Effector memory CD4-positive, alpha-beta T cell (primary cell): ENCODE results near the gene SLC39A11.

Source experiments
- DNase-seq, 3 donors: peaks; one replicate each; pipeline ENCODE4 v3.0.0-alpha.2; 2020
- H3K27ac ChIP-seq: 2 replicates; pipeline ENCODE4 v1.7.0; 2013; ENCODE audit warnings: mild to moderate bottlenecking, low read length, moderate library complexity; ENCODE audit not compliant: insufficient read depth, poor library complexity, severe bottlenecking
- H3K27me3 ChIP-seq: replicated peaks from 2 replicates; pipeline ENCODE4 v1.7.0; 2013; ENCODE audit warnings: mild to moderate bottlenecking, low read length; ENCODE audit not compliant: insufficient read depth, control insufficient read depth, poor library complexity, severe bottlenecking
- H3K36me3 ChIP-seq: 2 replicates; pipeline ENCODE4 v1.7.0; 2013; ENCODE audit warnings: mild to moderate bottlenecking, low read length, moderate library complexity; ENCODE audit not compliant: control insufficient read depth, insufficient read depth
- H3K4me1 ChIP-seq: 2 replicates; pipeline ENCODE4 v1.7.0; 2013; ENCODE audit warnings: low read length, mild to moderate bottlenecking; ENCODE audit not compliant: control insufficient read depth, insufficient read depth, poor library complexity, severe bottlenecking
- H3K4me3 ChIP-seq: 2 replicates; pipeline ENCODE4 v1.7.0; 2013; ENCODE audit warnings: low read length, low read depth, mild to moderate bottlenecking; ENCODE audit not compliant: insufficient read depth, poor library complexity, severe bottlenecking
- H3K9me3 ChIP-seq: 2 replicates; pipeline ENCODE4 v1.7.0; 2013; ENCODE audit warnings: mild to moderate bottlenecking, low read length, moderate library complexity; ENCODE audit not compliant: control insufficient read depth

SLC39A11 gene

GRCh38 chr17:72737151-72737690 lies 355.3 kb downstream of the SLC39A11 start:
- Histone ChIP-seq H3K4me1 (no peaks in the 10 kb centered on the region), H3K9me3 (no peaks in the 10 kb centered on the region), H3K36me3 (peaks cover 3% of the 10 kb centered on the region), H3K27ac (no peak overlapping the region), H3K4me3 (no peak overlapping the region), H3K27me3 (no peaks in the 10 kb centered on the region)
- no peak for DNase-seq

GRCh38 chr17:72735592-72735991 lies 356.9 kb downstream of the SLC39A11 start:
- Histone ChIP-seq H3K27ac (no peak overlapping the region), H3K4me3 (no peak overlapping the region), H3K36me3 (peaks cover 3% of the 10 kb centered on the region), H3K4me1 (no peaks in the 10 kb centered on the region), H3K27me3 (no peaks in the 10 kb centered on the region), H3K9me3 (no peaks in the 10 kb centered on the region)
- no peak for DNase-seq

GRCh38 chr17:72735048-72735447 lies 357.4 kb downstream of the SLC39A11 start:
- no peak overlapping the region for H3K27ac ChIP-seq
- DNase-seq, result no peak
- no peaks in the 10 kb centered on the region for H3K9me3 ChIP-seq
- peaks cover 3% of the 10 kb centered on the region for H3K36me3 ChIP-seq
- no peaks in the 10 kb centered on the region for H3K27me3 ChIP-seq
- no peaks in the 10 kb centered on the region for H3K4me1 ChIP-seq
- H3K4me3 ChIP-seq, result no peak overlapping the region

GRCh38 chr17:72734613-72735012 lies 357.9 kb downstream of the SLC39A11 start:
- Histone ChIP-seq H3K4me3 (no peak overlapping the region), H3K4me1 (no peaks in the 10 kb centered on the region), H3K36me3 (peaks cover 3% of the 10 kb centered on the region), H3K9me3 (no peaks in the 10 kb centered on the region), H3K27ac (no peak overlapping the region), H3K27me3 (no peaks in the 10 kb centered on the region)
- no peak for DNase-seq

GRCh38 chr17:72733619-72734282 lies 358.7 kb downstream of the SLC39A11 start:
- H3K4me3 ChIP-seq, result no peak overlapping the region
- DNase-seq, result no peak
- no peaks in the 10 kb centered on the region for H3K9me3 ChIP-seq
- H3K27ac ChIP-seq, result no peak overlapping the region
- H3K27me3 ChIP-seq, result no peaks in the 10 kb centered on the region
- no peaks in the 10 kb centered on the region for H3K4me1 ChIP-seq
- H3K36me3 ChIP-seq, result peaks cover 3% of the 10 kb centered on the region

- Histone ChIP-seq H3K27me3 (no peaks in the 10 kb centered on the region), H3K36me3 (peaks cover 3% of the 10 kb centered on the region), H3K9me3 (no peaks in the 10 kb centered on the region), H3K4me3 (no peak overlapping the region), H3K4me1 (no peaks in the 10 kb centered on the region), H3K27ac (no peak overlapping the region)
- no peak for DNase-seq
Observed at GRCh38 chr17:72732893-72733618, 359.4 kb downstream of the SLC39A11 start.

- no peaks in the 10 kb centered on the region for H3K9me3 ChIP-seq
- H3K4me3 ChIP-seq, result no peak overlapping the region
- no peaks in the 10 kb centered on the region for H3K27me3 ChIP-seq
- peaks cover 8% of the 10 kb centered on the region for H3K4me1 ChIP-seq
- no peak overlapping the region for H3K27ac ChIP-seq
- no peaks in the 10 kb centered on the region for H3K36me3 ChIP-seq
- no peak for DNase-seq
Observed at GRCh38 chr17:72730077-72730476, 362.4 kb downstream of the SLC39A11 start.

GRCh38 chr17:72726936-72727335 lies 365.6 kb downstream of the SLC39A11 start:
- Histone ChIP-seq H3K36me3 (no peaks in the 10 kb centered on the region), H3K27me3 (no peaks in the 10 kb centered on the region), H3K4me1 (peaks cover 8% of the 10 kb centered on the region), H3K4me3 (peak overlapping the region; percentile 22), H3K27ac (peak overlapping the region; percentile 29), H3K9me3 (no peaks in the 10 kb centered on the region)
- peak in 1 of 3 donors; percentile 4 for DNase-seq

- peak in 1 of 3 donors; percentile 4 for DNase-seq
- Histone ChIP-seq H3K36me3 (no peaks in the 10 kb centered on the region), H3K27ac (no peak overlapping the region), H3K9me3 (no peaks in the 10 kb centered on the region), H3K4me3 (no peak overlapping the region), H3K4me1 (peaks cover 9% of the 10 kb centered on the region), H3K27me3 (no peaks in the 10 kb centered on the region)
Observed at GRCh38 chr17:72725433-72726068, 366.9 kb downstream of the SLC39A11 start.

GRCh38 chr17:72724267-72724666 lies 368.2 kb downstream of the SLC39A11 start:
- Histone ChIP-seq H3K4me3 (no peak overlapping the region), H3K4me1 (peaks cover 22% of the 10 kb centered on the region), H3K9me3 (no peaks in the 10 kb centered on the region), H3K36me3 (no peaks in the 10 kb centered on the region), H3K27me3 (no peaks in the 10 kb centered on the region), H3K27ac (no peak overlapping the region)
- DNase-seq, result no peak
